ENCODE data around the gene SLC4A3. TPM values are rescaled to one million over a fixed set of nuclear protein-coding genes. Genes with fewer than 3 reads are reported as not detected.

The SLC4A3 gene
- total and polyA plus RNA-seq, 10 donors: 0.71 to 9.2 (median 3.0) TPM

GRCh38 chr2:219619235-219619634 is 8.2 kb upstream of the SLC4A3 start:
- intact Hi-C loops (cut with DNase I; ENCODE audit: low total_unique reads): no loop called here
- H3K27me3 ChIP-seq (replicated peaks in 1 of 7): peaks cover 0 to 6% (median 0%) of the 10 kb centered on the region in 7 donors
- H3K4me3 ChIP-seq: no peak overlapping the region
- TF ChIP-seq CTCF (IDR thresholded peaks at IDR 0.05 in 8 of 11, conservative IDR thresholded peaks at IDR 0.05 in 3 of 11): no peak
- no peak for TF ChIP-seq POLR2AphosphoS5 (IDR thresholded peaks at IDR 0.05)
- TF ChIP-seq POLR2A (IDR thresholded peaks at IDR 0.05): no peak
- H3K4me1 ChIP-seq: no peaks in the 10 kb centered on the region
- peaks cover 0 to 28% (median 24%) of the 10 kb centered on the region in 6 donors for H3K36me3 ChIP-seq
- no peaks in the 10 kb centered on the region for H3K9me3 ChIP-seq
- no peak for DNase-seq
- H3K27ac ChIP-seq: no peak overlapping the region
- 69 to 84% (median 70%) methylated on average over 4 of the region's 4 CpGs for WGBS, 5 donors

GRCh38 chr2:219620546-219620945 is 6.9 kb upstream of the SLC4A3 start:
- no peak for TF ChIP-seq POLR2AphosphoS5 (IDR thresholded peaks at IDR 0.05)
- TF ChIP-seq POLR2A (IDR thresholded peaks at IDR 0.05): no peak
- TF ChIP-seq CTCF (IDR thresholded peaks at IDR 0.05 in 8 of 11, conservative IDR thresholded peaks at IDR 0.05 in 3 of 11): no peak
- peaks cover 0 to 14% (median 11%) of the 10 kb centered on the region in 6 donors for H3K36me3 ChIP-seq
- no peak overlapping the region for H3K4me3 ChIP-seq
- no peak overlapping the region for H3K27ac ChIP-seq
- H3K4me1 ChIP-seq: no peaks in the 10 kb centered on the region
- H3K27me3 ChIP-seq (replicated peaks in 1 of 7): peaks cover 0 to 9% (median 0%) of the 10 kb centered on the region in 7 donors
- no peaks in the 10 kb centered on the region for H3K9me3 ChIP-seq
- no peak for DNase-seq
- WGBS, 5 donors: 79 to 93% (median 85%) methylated on average over 6 of the region's 6 CpGs
- intact Hi-C loops (cut with DNase I; ENCODE audit: low total_unique reads): no loop called here

- Histone ChIP-seq H3K4me1 (peaks cover 0 to under 1% (median under 1%) of the 10 kb centered on the region in 6 donors), H3K9me3 (no peaks in the 10 kb centered on the region), H3K27me3 (replicated peaks in 1 of 7) (peaks cover 0 to 20% (median 1%) of the 10 kb centered on the region in 7 donors), H3K4me3 (no peak overlapping the region), H3K36me3 (peaks cover 0 to under 1% (median 0%) of the 10 kb centered on the region in 6 donors), H3K27ac (no peak overlapping the region)
- TF ChIP-seq POLR2A (IDR thresholded peaks at IDR 0.05) (no peak), POLR2AphosphoS5 (IDR thresholded peaks at IDR 0.05) (no peak), CTCF (IDR thresholded peaks at IDR 0.05 in 8 of 11, conservative IDR thresholded peaks at IDR 0.05 in 3 of 11) (no peak)
- DNase-seq: no peak
- intact Hi-C loops (cut with DNase I; ENCODE audit: low total_unique reads): no loop called here
- WGBS, 5 donors: 64 to 73% (median 68%) methylated on average over 4 of the region's 4 CpGs
Observed at GRCh38 chr2:219621935-219622334, 5.5 kb upstream of the SLC4A3 start.

GRCh38 chr2:219622472-219622871 is 5.0 kb upstream of the SLC4A3 start:
- intact Hi-C loops (cut with DNase I; ENCODE audit: low total_unique reads): no loop called here
- peaks cover 0 to 4% (median 2%) of the 10 kb centered on the region in 6 donors for H3K4me1 ChIP-seq
- no peak overlapping the region for H3K27ac ChIP-seq
- no peaks in the 10 kb centered on the region for H3K9me3 ChIP-seq
- DNase-seq: no peak
- no peaks in the 10 kb centered on the region for H3K36me3 ChIP-seq
- H3K27me3 ChIP-seq (replicated peaks in 1 of 7): peaks cover 0 to 25% (median 4%) of the 10 kb centered on the region in 7 donors
- WGBS, 5 donors: 92 to 100% (median 96%) methylated on average over 2 of the region's 2 CpGs
- no peak overlapping the region for H3K4me3 ChIP-seq
- TF ChIP-seq CTCF (IDR thresholded peaks at IDR 0.05 in 8 of 11, conservative IDR thresholded peaks at IDR 0.05 in 3 of 11) (no peak), POLR2AphosphoS5 (IDR thresholded peaks at IDR 0.05) (no peak), POLR2A (IDR thresholded peaks at IDR 0.05) (no peak)

All from spleen (tissue), 11 donors.